Upper lobe of left lung (tissue), 4 donors: ENCODE results near the gene PPFIA4.

Source experiments
- EP300 ChIP-seq, 4 donors: sonication (generic); formaldehyde crosslinking; IDR thresholded peaks; one replicate each; pipeline ENCODE4 v1.5.1; 2017; ENCODE audit warnings: antibody characterized with exemption in 4 of 4, control low read depth in 2 of 4
- POLR2A ChIP-seq, 4 donors: fragments of 450-650 bp; IDR thresholded peaks; one replicate each; pipeline ENCODE4 v1.5.1; 2016 to 2017; ENCODE audit warnings: antibody characterized with exemption in 4 of 4, mild to moderate bottlenecking in 2 of 4
- POLR2AphosphoS5 ChIP-seq, 2 donors: sonication (generic); formaldehyde crosslinking; IDR thresholded peaks; one replicate each; pipeline ENCODE4 v1.5.1; 2017; ENCODE audit warnings: antibody characterized with exemption in 2 of 2
- TF ChIP-seq, protein P1 (sequence below), 6 experiments: fragments of 450-650 bp in 4 of 6; fragments of 200-600 bp in 2 of 6; sonication (generic) in 2 of 6; IDR thresholded peaks; one replicate each; pipeline ENCODE4 v1.5.1; 2016 to 2019; ENCODE audit warnings: antibody characterized with exemption in 6 of 6

DNA sequence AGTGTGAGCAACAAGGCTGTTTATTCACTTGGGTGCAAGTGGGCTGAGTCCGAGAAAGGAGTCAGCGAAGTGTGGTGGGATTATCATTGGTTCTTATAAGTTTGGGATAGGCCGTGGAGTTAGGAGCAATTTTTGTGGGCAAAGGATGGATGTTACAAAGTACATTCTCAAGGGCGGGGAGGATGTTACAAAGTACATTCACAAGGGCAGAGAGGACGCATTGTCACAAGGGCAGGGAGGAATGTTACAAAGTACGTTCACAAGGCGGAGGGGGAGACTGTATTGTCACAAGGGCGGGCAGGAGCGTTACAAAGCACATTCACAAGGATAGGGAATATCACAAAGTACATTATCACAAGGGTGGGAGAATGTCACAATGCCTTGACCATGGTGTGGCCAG lies 24.3 kb upstream of the PPFIA4 start:
- TF ChIP-seq, protein P1, sequence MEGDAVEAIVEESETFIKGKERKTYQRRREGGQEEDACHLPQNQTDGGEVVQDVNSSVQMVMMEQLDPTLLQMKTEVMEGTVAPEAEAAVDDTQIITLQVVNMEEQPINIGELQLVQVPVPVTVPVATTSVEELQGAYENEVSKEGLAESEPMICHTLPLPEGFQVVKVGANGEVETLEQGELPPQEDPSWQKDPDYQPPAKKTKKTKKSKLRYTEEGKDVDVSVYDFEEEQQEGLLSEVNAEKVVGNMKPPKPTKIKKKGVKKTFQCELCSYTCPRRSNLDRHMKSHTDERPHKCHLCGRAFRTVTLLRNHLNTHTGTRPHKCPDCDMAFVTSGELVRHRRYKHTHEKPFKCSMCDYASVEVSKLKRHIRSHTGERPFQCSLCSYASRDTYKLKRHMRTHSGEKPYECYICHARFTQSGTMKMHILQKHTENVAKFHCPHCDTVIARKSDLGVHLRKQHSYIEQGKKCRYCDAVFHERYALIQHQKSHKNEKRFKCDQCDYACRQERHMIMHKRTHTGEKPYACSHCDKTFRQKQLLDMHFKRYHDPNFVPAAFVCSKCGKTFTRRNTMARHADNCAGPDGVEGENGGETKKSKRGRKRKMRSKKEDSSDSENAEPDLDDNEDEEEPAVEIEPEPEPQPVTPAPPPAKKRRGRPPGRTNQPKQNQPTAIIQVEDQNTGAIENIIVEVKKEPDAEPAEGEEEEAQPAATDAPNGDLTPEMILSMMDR (IDR thresholded peaks at IDR 0.05), result no peak
- TF ChIP-seq POLR2A (IDR thresholded peaks at IDR 0.05) (no peak), EP300 (IDR thresholded peaks at IDR 0.05) (no peak), POLR2AphosphoS5 (IDR thresholded peaks at IDR 0.05) (no peak)
